Measurements from ENCODE around the gene STAC2. TPM values are rescaled to one million over a fixed set of nuclear protein-coding genes. Genes with fewer than 3 reads are reported as not detected.
A peak's percentile ranks its signal among the peaks of the same experiment; 100 is the strongest.
"Not testable (repeated sequence)": the region's sequence is repeated elsewhere in the genome, so short reads cannot be mapped to it uniquely, and the experiment has no call there.

STAC2 gene
- total and polyA plus RNA-seq, 9 of the 15 experiments (the other 6 are each of a cell fraction or from before 2014, with no cell fraction given), result not detected

GRCh38 chr17:39168503-39168902 lies 57.2 kb downstream of the STAC2 start:
- H3K27me3 ChIP-seq (ENCODE audit: control insufficient read depth in 2 of 2, insufficient read depth in 2 of 2, low read length in 2 of 2); H3K9me1 ChIP-seq (ENCODE audit: control insufficient read depth, insufficient read depth, low read length); ATAC-seq; CTCF ChIA-PET (ENCODE audit: low intra/inter-chr PET ratio); H3K27ac ChIP-seq (ENCODE audit: extremely low read depth, low read depth, low read length); H3K9me3 ChIP-seq (replicated peaks; ENCODE audit: control insufficient read depth, insufficient read depth, low read depth, low read length); H3K4me2 ChIP-seq (ENCODE audit: insufficient read depth, low read length); FAIRE-seq; H3K79me2 ChIP-seq (ENCODE audit: control insufficient read depth, insufficient read depth, low read length); DNase-seq (ENCODE audit: extremely low read depth in 1 of 4, low spot score in 3 of 4); H3K4me3 ChIP-seq; H3K9ac ChIP-seq (ENCODE audit: insufficient read depth in 1 of 2, low read depth in 2 of 2, low read length in 2 of 2); intact Hi-C loops (cut with micrococcal nuclease); H2AFZ ChIP-seq (ENCODE audit: low read depth, low read length); BruUV-seq (replicated peaks); in situ Hi-C loops (cut with MboI); H3K36me3 ChIP-seq (ENCODE audit: control insufficient read depth, insufficient read depth, low read length); H4K20me1 ChIP-seq (replicated peaks; ENCODE audit: control insufficient read depth, insufficient read depth, low read length): not testable (repeated sequence)
- POLR2A ChIA-PET, result interaction anchor here (0.7 to 1.4 kb wide), 2 partner anchors 9 to 27 kb away, joined by 3 read pairs; no protein-coding TSS in a partner anchor
- TF ChIP-seq MAFG (tag; conservative IDR thresholded peaks at IDR 0.05) (0 out of 2 replicates have a peak, but pooled peaks have one; percentile 9), MBD2 (IDR thresholded peaks at IDR 0.05; ENCODE audit: borderline replicate concordance, low read depth) (peak; percentile 52; the same call in 1 of the 2 replicates), ASH1L (IDR thresholded peaks at IDR 0.05; ENCODE audit: borderline replicate concordance, low read depth, partially characterized antibody) (peak; percentile 67), CC2D1A (IDR thresholded peaks at IDR 0.05) (peak; percentile 69), ZNF316 (IDR thresholded peaks at IDR 0.05) (peak; percentile 69), KDM1A (IDR thresholded peaks at IDR 0.05) (peak in 1 of 2 experiments; percentile 25; a peak in 1 of 4 replicates), C11orf30 (IDR thresholded peaks at IDR 0.05; ENCODE audit: low read depth) (0 out of 2 replicates have a peak, but pooled peaks have one; percentile 7)
- 31% methylated on average over 10 of the region's 10 CpGs for WGBS (ENCODE audit: insufficient coverage, low coverage, missing lambda C conversion rate)
- peaks cover 5 to 19% of the 10 kb centered on the region in 2 experiments; a peak in 3 of 5 replicates for H3K4me1 ChIP-seq (replicated peaks in 1 of 2; ENCODE audit: control insufficient read depth in 2 of 2, insufficient read depth in 2 of 2, low read length in 2 of 2)

GRCh38 chr17:39167476-39167875 lies 58.3 kb downstream of the STAC2 start:
- Histone ChIP-seq H3K4me3 (no peak overlapping the region), H3K36me3 (ENCODE audit: control insufficient read depth, insufficient read depth, low read length) (no peaks in the 10 kb centered on the region), H3K4me1 (replicated peaks in 1 of 2; ENCODE audit: control insufficient read depth in 2 of 2, insufficient read depth in 2 of 2, low read length in 2 of 2) (peaks cover 5 to 19% of the 10 kb centered on the region in 2 experiments; a peak in 3 of 5 replicates), H3K9ac (ENCODE audit: insufficient read depth in 1 of 2, low read depth in 2 of 2, low read length in 2 of 2) (no peak overlapping the region), H2AFZ (ENCODE audit: low read depth, low read length) (no peak overlapping the region), H3K27me3 (ENCODE audit: control insufficient read depth in 2 of 2, insufficient read depth in 2 of 2, low read length in 2 of 2) (no peaks in the 10 kb centered on the region), H3K9me1 (ENCODE audit: control insufficient read depth, insufficient read depth, low read length) (no peaks in the 10 kb centered on the region), H3K9me3 (replicated peaks; ENCODE audit: control insufficient read depth, insufficient read depth, low read depth, low read length) (no peaks in the 10 kb centered on the region), H4K20me1 (replicated peaks; ENCODE audit: control insufficient read depth, insufficient read depth, low read length) (no peaks in the 10 kb centered on the region), H3K79me2 (ENCODE audit: control insufficient read depth, insufficient read depth, low read length) (no peaks in the 10 kb centered on the region), H3K27ac (ENCODE audit: extremely low read depth, low read depth, low read length) (no peak overlapping the region), H3K4me2 (ENCODE audit: insufficient read depth, low read length) (no peak overlapping the region)
- no peak for DNase-seq (ENCODE audit: extremely low read depth in 1 of 4, low spot score in 3 of 4)
- BruUV-seq (replicated peaks), result no TSS peak
- CTCF ChIA-PET (ENCODE audit: low intra/inter-chr PET ratio), result no interaction called here
- FAIRE-seq, result no peak
- WGBS (ENCODE audit: insufficient coverage, low coverage, missing lambda C conversion rate), result 28% methylated on average over 2 of the region's 2 CpGs
- in situ Hi-C loops (cut with MboI), result no loop called here
- POLR2A ChIA-PET, result no interaction called here
- no peak for ATAC-seq
- intact Hi-C loops (cut with micrococcal nuclease), result no loop called here
- no peak for TF ChIP-seq SREBF1 (IDR thresholded peaks at IDR 0.05; ENCODE audit: borderline replicate concordance, low read depth, low read length)
- no peak for TF ChIP-seq ZC3H11A (IDR thresholded peaks at IDR 0.05; ENCODE audit: low read depth, low read length)
- no peak for TF ChIP-seq NR4A1 (CRISPR knock-in tag; IDR thresholded peaks at IDR 0.05)
- TF ChIP-seq NR4A1 (tag; IDR thresholded peaks at IDR 0.05), result no peak
- TF ChIP-seq MAX (CRISPR knock-in tag; IDR thresholded peaks at IDR 0.05), result no peak
- no peak for TF ChIP-seq RUNX1 (IDR thresholded peaks at IDR 0.05; ENCODE audit: low read depth)
- TF ChIP-seq PKNOX1 (IDR thresholded peaks at IDR 0.05), result no peak
- TF ChIP-seq LEF1 (IDR thresholded peaks at IDR 0.05), result no peak
- TF ChIP-seq ZNF280A (IDR thresholded peaks at IDR 0.05; ENCODE audit: low read depth, partially characterized antibody), result no peak

Data from K562 (cell line).